NCI-H1092 treated with DMSO at 0.1 percent for 48 hours (cell line): ENCODE data around the gene FAM193A.
A peak's percentile ranks its signal among the peaks of the same experiment; 100 is the strongest.
"Not testable (repeated sequence)": the region's sequence is repeated elsewhere in the genome, so short reads cannot be mapped to it uniquely, and the experiment has no call there.

ENCODE experiments used
- DNase-seq: peaks from one replicate; lab custom pipeline; 2025; lab: John Stamatoyannopoulos, UW

FAM193A gene

DNA sequence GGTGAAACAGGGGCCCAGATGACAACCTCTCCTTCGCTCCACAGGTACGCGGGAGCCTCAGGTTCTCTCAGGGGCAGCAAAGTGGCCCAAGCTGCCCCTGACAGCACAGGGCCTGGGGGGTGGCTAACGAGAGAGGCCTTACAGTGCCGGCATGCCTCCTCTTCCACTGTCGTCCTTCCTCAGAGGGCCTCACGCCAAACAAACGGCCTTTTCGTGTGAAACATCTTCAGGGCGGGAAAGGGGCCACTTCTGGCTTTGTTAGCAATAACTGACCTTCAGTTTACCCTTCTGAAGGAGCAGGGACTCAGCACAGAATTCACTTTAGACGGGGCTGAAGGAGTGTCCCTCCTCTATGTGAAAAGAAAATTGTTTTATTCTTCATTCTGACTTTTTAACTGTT lies 21.5 kb upstream of the FAM193A start:
- not testable (repeated sequence) for DNase-seq

DNA sequence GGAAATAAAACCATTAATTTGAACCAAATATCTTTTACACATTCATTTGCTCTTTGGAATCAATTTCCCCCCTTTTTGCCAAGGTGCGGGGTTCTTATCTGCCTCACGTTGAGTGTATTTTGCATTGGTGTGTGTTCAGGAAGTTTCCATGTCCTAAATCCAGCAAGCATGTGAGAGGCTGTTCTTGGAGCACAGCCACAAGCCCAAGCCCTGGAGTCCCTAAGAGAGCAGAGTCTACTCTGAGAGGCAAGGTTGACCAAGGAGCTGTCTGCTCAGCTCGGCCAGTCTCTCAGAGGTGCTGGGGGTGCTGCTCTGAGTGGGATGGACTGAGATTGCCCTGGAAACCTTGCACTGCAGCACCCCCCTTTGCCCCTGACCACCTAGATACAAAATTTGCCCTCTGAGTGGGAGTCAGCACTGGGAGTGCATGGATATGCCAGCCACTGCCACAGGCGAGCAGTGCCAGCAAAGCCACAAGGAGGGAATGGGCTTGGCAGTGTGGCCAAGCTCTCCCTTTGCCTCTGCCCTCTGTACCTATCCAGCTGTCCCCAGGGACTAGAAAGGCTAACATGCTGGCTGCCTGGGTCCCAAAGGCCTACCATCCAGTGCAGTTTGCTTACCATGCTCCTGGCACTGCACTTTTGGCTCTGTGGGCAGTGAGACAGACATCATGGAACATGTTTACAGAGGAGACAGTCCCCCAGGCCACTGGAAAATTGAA lies 20.5 kb upstream of the FAM193A start:
- no peak for DNase-seq

DNA sequence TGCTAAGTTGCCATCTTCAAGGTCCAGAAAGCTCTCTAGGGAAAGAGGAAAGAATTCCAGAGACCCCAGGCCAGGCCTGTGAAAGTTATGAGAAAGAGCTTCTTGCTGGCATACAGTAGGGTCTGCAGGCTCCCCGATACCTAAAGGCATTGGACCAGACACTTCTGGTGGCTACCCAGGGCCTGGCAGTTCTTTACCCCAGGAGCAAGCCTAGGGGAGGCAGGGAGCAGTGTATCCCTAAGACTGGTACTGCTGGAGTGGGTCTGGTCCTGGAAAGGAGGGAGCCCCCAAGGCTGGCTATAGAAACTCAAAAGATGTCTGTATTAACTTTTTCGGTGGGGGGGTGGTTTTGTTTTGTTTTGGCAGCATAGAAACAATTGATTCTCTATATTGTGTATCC lies 19.8 kb upstream of the FAM193A start:
- no peak for DNase-seq

DNA sequence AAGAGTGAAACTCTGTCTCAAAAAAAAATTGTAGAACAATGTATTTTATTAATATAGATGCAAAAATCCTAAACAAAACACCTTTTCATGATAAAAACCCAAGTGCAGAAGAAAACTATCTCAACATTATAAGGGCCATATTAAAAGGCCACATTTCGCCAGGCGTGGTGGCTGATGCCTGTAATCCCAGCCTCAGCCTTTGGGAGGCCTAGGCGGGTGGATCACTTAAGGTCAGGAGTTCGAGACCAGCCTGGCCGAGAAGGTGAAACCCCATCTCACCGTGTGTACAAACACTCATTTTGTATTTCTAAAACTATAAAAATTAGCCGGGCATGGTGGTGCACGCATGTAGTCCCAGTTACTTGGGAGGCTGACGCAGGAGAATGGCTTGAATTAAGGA lies 9.9 kb upstream of the FAM193A start:
- DNase-seq = no peak

DNA sequence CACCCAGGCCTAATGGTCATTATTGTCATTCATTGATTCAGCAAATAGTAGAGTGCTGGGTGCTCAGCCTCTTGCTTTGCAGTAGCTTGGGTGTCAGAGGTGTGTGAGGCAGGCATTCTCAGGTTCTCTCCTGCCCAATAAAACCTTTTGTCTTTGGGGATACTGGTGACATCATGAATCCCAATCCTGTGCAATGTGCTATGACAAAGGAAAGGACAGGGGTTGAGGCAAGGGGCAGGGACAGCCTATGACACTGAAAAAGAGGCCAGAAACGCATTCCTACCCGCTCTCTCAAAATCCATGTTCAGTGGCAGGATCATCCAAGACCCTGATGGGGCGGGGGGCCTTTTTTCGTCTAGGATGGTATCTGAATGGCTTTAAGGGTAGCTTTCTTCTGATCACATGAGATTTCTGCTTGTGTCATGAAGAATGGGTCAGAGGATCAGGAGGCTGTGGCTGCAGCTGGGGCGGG lies 1.5 kb upstream of the FAM193A start:
- no peak for DNase-seq

DNA sequence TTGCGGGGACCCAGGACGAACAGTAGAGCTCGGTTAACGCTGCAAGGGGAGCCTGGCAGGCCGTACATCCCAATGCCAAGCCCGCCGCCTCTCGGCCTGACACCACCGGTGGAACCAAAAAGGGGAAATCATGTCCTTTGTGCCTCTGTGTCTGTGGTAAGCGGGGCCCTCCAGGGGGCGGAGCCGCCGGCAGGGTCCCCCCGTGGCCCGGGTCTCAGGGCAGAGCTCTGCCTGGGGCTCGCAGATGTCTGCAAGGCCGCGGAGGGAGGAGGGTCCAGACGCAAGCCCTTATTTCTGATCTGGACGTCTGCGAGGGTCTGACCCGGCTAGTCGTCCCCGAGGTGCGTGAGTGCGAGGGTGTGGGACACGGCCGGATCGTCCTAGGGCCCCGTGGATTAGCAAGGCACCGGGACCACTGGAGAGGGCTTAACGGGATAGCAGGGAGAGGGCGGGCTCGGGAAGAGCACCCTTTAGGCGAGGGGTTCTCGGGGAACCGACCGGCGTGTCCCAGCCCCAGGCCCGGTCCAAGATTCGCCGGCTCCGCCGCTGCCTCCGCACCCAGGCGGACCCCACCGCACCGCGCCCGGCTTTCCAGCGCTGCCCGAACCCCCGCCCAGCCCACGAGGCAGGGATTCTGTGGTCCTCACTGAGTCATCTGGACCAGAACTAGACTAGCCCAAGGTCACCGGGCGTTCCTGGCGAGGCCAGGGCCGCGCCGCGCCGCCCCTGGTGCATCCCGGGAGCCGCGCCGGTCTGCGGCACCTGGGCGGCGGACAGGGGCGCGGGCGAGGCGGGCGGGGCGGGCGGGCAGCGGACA lies 863 bp upstream of the FAM193A start:
- peak; percentile 16 for DNase-seq

DNA sequence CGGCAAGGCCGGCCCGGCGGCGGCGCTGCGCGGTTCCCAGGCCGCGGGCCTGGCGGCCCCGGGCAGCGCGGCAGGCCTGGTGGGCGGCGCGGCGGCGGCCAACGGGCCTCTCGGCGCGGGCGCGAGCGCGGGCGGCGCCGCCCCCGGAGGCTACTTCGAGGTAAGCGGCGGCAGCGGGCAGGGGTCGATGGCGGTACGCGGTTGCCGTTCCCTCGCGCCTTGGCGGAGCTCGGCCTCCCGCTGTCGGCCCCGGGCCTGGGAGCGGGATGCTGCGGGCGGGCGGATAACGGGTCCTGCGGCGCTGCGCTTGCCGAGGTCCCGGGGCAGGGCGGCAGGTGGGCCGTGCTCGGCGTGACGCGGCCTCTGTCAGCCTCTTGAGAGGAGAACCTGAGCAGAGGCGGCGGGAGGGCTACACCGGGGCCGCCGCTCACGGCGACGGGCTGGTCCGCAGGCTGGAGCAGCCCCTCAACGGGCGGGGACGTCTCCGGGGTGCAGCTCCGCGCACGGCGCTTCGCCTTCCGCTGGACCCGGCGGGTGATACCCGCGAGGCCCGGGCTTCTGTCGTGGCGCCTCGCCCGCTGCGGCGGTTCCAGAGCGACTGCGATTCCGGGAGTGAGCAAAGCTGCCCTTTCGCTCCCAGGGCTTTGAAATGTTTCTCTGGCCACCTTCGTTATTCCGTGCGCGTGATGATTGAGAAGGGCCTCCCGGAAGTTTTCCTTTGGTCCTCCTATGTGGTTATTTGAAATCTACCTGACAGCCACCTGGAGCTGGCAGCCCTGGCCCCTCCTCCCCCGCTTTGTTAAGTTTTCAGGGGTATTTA lies 774 bp downstream of the FAM193A start:
- DNase-seq = peak; percentile 51

DNA sequence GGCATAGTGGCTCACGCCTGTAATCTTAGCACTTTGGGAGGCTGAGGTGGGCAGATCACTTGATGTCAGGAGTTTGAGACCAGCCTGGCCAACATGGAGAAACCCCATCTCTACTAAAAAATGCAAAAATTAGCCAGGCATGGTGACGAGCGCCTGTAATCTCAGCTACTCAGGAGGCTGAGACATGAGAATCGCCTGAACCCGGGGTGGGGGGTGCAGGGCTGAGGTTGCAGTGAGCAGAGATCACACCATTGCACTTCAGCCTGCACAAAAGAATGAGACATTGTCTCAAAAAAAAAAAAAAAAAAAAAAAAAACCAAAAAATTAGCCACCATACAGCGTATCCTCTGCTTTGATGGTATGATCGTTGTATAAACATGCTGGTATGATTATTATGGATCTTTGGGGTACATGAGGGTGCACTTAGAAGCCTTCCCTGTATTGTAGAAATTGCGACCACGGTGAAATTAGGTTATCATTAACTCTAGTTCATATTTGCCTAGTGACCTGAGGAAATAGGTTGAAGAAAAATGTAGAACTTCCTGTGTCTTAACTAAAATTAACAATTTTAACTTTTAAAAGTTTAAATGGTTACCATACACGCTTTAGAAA lies 7.2 kb downstream of the FAM193A start:
- not testable (repeated sequence) for DNase-seq

DNA sequence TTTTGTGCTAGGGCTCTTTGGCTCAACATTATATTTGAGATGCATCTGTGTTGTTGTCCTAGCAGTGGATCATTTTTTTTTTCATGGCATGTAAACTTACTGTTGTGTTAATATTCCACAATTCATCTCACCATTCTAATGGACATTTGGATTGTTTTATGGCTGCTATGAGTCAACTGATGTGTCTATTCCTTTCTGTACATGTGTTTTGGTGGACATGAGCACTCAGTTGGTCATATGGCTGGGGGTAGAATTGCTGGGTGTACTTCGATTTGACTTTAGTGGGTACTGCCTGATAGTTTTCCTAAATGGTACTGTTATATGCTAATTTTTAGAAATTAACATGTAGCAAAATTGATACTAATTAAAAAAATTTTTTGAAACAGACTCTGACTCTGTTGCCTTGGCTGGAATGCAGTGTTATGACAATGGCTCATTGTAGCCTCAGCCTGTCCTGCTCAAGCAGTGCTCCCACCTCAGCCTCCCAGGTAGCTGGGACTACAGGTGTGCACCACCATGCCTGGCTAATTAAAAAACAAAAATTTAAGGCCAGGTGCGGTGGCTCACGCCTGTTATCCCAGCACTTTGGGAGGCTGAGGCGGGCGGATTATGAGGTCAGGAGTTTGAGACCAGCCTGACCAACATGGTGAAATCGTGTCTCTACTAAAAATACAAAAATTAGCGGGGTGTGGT lies 9.0 kb downstream of the FAM193A start:
- no peak for DNase-seq

DNA sequence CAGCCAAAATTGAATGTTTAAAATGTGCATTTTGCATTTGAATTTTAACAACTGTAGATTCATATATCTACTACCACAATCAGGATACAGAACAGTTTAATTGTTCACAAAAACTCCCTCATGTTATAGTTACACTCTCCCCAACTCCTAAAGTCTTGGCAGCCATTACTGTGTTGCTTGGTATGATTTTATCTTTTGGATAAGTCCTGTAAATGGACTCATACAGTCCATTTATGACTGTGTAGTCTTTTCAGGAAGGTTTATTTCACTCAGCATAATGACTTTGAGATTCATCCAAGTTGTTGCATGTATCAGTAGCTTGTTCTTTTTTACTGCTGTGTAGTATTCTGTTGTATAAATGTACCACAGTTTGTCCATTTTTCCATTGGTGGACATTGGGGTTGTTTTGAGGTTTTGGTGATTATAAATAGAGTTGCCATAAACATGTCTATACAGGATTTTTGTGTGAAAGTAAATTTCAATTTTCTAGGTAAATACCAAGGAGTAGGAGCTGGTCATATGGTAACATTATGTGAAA lies 9.9 kb downstream of the FAM193A start:
- DNase-seq = no peak

DNA sequence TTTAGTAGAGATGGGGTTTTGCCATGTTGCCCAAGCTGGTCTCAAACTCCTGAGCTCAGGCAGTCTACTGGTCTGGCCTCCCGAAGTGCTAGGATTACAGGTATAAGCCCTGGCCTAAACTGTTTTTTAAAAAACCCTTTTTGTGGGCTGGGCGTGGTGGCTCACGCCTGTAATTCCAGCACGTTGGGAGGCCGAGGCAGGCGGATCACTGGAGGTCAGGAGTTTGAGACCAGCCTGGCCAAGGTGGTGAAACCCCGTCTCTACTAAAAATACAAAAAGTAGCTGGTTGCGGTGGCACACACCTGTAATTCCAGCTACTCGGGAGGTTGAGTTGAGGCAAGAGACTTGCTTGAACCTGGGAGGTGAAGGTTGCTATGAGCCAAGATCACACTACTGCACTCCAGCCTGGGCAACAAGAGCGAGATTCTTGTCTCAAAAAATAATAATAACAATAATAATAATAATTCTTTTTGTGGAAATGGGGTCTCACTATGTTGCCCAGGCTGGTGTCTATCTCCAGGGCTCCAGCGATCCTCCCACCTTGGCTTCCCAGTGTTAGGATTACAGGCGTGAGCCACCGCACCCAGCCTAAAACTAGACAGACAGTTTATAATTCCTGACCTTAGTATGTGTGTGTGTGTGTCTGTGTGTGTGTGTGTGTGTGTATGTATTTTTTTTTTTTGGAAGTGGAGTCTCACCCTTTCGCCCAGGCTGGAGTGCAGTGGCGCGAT lies 10.7 kb downstream of the FAM193A start:
- not testable (repeated sequence) for DNase-seq

DNA sequence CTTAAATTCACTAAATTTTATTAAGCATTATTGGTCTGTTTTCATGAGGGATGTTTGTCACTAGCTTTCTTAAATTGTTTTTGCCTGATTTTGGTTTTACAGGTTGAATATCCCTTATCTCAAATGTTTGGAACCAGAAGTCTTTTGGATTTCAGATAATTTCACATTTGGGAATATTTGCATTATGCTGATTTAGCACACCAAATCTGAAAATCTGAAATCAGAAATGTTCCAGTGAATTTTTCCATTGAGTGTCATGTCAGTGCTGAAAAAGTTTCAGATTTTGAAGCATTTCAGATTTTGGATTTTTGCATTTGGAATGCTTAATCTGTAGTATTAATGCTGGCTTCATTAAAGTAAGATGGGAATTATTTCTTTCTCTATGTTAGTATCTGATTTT lies 14.7 kb downstream of the FAM193A start:
- no peak for DNase-seq

DNA sequence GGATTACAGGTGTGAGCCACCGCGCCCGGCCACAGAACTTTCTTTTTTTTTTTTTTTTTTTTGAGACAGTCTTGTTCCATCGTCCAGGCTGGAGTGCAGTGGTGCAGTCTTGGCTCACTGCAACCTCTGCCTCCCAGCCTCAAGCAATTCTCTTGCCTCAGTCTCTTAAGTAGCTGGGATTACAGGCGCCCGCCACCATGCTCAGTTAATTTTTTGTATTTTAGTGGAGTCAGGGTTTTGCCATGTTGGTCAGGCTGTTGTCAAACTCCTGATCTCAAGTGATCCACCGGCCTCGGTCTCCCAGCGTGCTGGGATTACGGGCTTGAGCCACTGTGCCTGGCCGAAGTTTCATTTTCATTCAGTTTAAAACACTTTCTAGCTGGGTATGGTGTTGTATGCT lies 16.4 kb downstream of the FAM193A start:
- no peak for DNase-seq

DNA sequence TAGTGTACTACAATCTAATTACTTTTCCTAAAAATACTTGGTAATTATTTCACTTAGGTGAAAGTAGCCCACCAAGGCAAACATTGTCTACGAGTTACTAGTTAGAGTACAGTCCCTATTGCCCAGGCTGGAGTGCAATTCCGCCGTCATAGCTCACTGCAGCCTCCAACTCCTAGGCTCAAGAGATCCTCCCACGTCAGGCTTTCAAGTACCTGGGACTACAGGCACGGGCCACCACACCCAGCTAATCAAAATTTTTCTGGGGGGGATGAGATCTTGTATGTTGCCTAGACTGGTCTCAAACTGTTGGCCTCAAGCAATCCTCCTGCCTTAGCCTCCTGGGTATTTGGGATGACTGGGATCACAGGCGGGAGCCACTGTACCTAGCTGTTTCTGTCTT lies 21.9 kb downstream of the FAM193A start:
- DNase-seq = no peak

DNA sequence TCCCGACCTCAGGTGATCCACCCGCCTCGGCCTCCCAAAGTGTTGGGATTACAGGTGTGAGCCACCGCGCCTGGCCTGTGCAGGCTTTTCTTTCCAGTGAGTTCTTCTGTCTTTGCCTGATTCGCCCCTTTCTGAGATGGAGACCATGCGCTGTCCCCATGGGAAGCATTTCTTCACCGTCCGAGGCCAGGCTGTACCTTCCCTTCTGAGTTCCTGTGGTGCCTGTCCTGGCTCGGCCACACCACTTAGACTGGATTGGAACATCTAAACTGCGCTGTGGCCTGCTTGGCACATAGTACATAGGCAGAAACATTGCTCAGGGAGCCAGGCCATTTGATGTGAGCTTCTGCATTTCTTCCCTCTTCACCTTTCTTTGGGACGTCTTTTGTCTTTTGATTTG lies 23.7 kb downstream of the FAM193A start:
- DNase-seq = no peak

DNA sequence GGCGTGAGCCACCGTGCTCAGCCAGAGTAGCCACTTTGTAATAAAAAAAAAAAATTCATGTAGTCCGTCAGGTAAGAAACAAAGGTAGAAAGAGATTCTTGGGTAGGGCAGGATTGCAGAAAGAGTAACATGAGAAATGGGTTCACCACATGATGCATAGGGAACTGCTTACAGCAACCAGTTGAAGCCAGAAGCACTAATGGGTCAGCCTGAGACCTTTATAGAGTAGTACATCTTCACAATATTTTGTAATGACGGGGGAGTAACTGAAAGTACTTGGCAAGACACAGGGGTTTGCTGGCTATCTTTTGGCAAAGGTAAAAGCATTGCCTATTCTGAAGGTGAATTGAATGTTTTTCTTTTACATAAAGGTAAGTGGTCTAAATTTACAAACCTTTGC lies 29.1 kb downstream of the FAM193A start:
- DNase-seq = no peak

DNA sequence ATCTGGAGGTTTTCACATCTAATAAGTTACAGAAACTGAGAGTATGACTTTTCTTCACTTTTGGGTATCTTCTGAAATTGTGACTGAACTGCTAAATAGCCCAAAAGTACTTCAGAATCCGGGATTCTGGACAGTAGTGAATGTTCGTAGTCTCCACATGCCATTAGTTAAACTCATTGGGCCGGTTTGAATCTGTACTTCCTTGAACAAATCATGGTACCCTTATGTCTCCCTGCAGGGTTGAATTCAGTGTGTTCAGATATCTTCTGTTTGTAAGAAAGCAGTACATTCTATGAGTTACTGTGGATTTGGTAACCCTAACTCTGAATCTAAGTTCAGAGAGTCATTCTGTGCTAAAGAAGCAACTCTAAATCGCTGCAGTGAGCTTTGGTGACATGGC lies 33.6 kb downstream of the FAM193A start:
- DNase-seq = no peak

DNA sequence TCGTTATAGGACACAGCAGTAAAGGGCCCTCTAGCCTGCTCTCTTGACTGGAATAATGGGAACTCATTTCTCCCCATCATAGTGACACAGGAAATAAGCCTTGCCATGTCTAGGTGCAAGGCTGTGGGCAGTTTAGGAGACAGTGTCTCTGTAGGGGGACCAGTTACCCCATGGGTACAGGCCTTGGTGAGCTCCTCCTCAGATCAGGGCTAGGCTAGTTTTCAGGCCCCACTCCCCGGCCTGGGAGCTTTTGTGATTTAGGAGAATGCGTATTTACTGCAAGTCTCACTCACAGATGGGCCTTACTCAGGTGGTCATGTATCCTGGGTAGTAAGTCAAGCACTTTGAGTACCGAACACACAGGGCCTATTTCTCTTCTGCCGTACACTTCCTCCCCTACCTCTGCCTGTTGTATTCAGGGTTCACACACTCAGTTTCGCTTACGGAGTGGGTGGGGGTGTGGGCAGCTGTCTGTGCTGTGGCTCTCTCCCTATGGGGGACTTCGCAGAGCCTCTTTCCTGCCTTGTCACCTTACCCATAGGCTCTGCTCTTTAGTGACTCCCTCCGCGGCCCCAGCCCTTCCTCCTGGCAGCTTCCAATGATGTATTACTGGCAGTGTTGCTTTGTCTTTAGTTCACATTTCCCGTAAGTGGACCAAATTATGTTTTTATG lies 34.2 kb downstream of the FAM193A start:
- no peak for DNase-seq

DNA sequence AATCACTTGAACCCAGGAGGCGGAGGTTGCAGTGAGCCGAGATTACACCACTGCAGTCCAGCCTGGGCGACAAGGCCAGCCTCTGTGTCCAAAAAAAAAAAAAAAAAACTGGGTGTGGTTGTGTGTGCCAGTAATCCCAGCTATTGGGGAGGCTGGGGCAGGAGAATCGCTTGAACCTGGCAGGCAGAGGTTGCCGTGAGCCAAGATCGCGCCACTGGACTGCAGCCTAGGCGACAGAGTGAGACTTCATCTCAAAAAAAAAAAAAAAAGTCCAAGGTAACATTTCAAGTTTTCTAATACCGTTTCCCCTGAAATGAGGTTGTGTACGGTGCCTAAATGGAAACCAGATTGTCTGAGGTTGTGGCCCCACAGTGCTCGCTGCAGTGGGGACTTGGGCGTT lies 35.6 kb downstream of the FAM193A start:
- DNase-seq = no peak

DNA sequence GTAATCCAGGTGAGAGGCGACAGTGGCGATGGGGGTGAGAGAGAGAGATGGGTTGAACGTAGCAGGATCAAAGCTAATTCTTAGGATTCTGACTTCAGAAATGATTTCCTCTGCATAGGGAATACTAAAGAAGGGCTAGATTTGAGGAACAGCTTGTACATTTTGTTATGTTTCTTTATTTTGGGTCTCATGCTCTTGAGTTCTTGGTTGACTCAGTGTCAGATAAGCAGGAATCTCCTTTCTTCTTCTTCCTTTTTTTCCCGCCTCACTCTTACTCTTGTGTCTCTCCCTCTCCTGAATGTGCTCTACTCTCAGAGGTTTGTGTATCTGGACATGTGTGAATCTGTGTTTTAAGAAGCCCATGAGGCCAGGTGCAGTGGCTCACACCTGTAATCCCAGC lies 36.4 kb downstream of the FAM193A start:
- no peak for DNase-seq
